Immature natural killer cell (primary cell): Measurements from ENCODE around the gene ZNF599. TPM values are rescaled to one million over a fixed set of nuclear protein-coding genes. Genes with fewer than 3 reads are reported as not detected.
"Not testable (repeated sequence)": the region's sequence is repeated elsewhere in the genome, so short reads cannot be mapped to it uniquely, and the experiment has no call there.

Source experiments
- DNase-seq, 3 donors: peaks; one replicate each; pipeline ENCODE4 v3.0.0; 2022; ENCODE audit warnings: mixed read lengths in 1 of 3
- H3K27ac Mint-ChIP-seq, 6 donors: one replicate each; pipeline ENCODE4 v1.8.0; 2020; ENCODE audit warnings: mixed read lengths in 6 of 6, mild to moderate bottlenecking in 5 of 6, inconsistent platforms in 4 of 6, moderate library complexity in 3 of 6
- H3K27me3 Mint-ChIP-seq, 3 donors: one replicate each; pipeline ENCODE4 v1.8.0; 2020 to 2021; ENCODE audit warnings: low read depth in 3 of 3, mild to moderate bottlenecking in 3 of 3, mixed read lengths in 3 of 3, moderate library complexity in 3 of 3, inconsistent platforms in 1 of 3
- H3K36me3 Mint-ChIP-seq, 3 donors: one replicate each; pipeline ENCODE4 v1.8.0; 2020; ENCODE audit warnings: mixed read lengths in 3 of 3, inconsistent platforms in 2 of 3, mild to moderate bottlenecking in 2 of 3
- H3K4me1 Mint-ChIP-seq, 2 donors: one replicate each; pipeline ENCODE4 v1.8.0; 2020; ENCODE audit warnings: inconsistent platforms in 2 of 2, mild to moderate bottlenecking in 2 of 2, mixed read lengths in 2 of 2, moderate library complexity in 1 of 2
- H3K4me3 Mint-ChIP-seq, 5 donors: one replicate each; pipeline ENCODE4 v1.8.0; 2020; ENCODE audit warnings: mild to moderate bottlenecking in 5 of 5, mixed read lengths in 5 of 5, inconsistent platforms in 3 of 5, moderate library complexity in 3 of 5
- H3K9me3 Mint-ChIP-seq, 6 donors: one replicate each; pipeline ENCODE4 v1.8.0; 2020; ENCODE audit warnings: mild to moderate bottlenecking in 6 of 6, mixed read lengths in 6 of 6, inconsistent platforms in 4 of 6, moderate library complexity in 3 of 6
- polyA plus RNA-seq, 3 donors: library from polyadenylated mRNA; unstranded; fragments of 300-500 nt; fragmentation: Illumina TruSeq; gene quantifications; one replicate each; pipeline ENCODE4 v1.2.3, GENCODE V29; 2021

The ZNF599 gene
- polyA plus RNA-seq, result 1 to 10 TPM; 4.0 to 8.9 (median 8.8) TPM

DNA sequence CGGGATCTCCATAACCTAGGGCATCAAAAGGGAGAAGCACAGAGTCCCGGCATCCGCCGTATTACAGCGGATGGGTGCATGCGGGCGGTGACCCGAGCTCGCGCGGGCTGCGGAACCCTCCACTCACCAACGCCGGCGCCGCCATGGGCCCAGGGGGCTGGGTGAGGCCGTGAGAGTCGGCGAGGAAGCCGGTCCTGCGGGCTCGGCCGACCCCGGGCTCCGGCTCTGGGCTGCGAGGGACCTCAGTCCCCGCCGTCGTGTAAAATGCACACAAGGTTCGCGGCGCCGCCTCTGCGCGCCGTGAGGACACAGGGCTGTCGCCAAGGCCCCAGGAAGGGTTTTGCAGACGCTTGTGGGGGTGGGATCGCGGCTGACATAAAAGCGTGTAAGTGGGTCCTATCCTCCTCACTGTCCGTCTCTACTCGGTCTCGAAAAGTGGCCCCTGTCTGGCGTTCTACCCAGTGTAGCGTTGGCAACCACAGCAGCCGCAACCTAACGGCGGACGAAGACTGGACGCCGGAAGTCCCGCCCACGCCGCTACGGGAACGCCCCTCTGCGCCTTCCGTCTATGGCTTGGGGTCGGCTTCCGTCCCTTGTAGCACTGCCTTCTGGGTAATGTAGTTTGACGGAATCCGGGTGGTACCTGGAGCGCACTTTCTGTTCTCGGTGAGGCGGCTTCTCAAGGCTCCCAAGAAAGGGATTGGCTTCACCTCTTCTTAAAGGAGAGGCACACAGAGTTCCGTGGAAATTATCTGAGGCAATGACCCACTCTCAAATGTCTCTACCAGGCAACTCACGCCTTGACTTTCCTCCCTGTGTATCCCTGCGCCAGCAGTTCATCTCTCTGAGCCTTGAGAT lies at the start of gene ZNF599:
Gene ZNF599, minus strand, starts transcription at position 519 of the 858 bp plus-strand sequence. Its CDS starts 374 bp downstream, at position 145.
- DNase-seq, result peak; percentile 88 to 89 (median 89)
- peaks cover 0 to 1% (median 0%) of the 10 kb centered on the region in 6 donors for H3K9me3 Mint-ChIP-seq
- H3K4me3 Mint-ChIP-seq, result peak within 1 kb of the TSS; percentile 95 to 97 (median 96)
- peaks cover 18 to 23% of the 10 kb centered on the region in 2 donors for H3K4me1 Mint-ChIP-seq
- H3K36me3 Mint-ChIP-seq, result peaks cover 0 to 13% (median 7%) of the 10 kb centered on the region in 3 donors
- H3K27ac Mint-ChIP-seq, result peak within 1 kb of the TSS; percentile 87 to 96 (median 94)
- peaks cover 1 to 9% (median 7%) of the 10 kb centered on the region in 3 donors for H3K27me3 Mint-ChIP-seq

DNA sequence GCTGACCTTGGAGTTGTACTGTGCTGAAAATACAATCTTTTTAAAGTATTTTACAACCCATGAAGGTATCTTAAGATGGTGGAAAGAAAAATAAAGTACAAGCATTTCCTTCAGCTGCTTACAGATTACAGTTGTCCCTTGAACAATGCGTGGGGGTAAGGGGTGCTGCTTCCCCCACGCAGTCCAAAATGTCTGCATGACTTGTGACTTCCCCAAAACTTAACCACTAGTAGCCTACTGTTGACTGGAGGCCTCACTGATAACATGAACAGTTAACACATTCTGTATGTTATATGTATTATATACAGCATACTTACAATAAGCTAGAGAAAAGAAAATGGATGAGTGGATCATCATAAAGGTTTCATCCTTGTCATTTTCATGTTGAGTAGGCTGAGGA lies 45.3 kb upstream of the ZNF599 start:
- Mint-ChIP-seq H3K36me3 (peaks cover 31 to 48% (median 36%) of the 10 kb centered on the region in 3 donors), H3K4me3 (no peak overlapping the region), H3K27ac (no peak overlapping the region), H3K9me3 (peaks cover 0 to 5% (median 0%) of the 10 kb centered on the region in 6 donors), H3K4me1 (no peaks in the 10 kb centered on the region), H3K27me3 (peaks cover 0 to 3% (median 1%) of the 10 kb centered on the region in 3 donors)
- DNase-seq, result no peak

DNA sequence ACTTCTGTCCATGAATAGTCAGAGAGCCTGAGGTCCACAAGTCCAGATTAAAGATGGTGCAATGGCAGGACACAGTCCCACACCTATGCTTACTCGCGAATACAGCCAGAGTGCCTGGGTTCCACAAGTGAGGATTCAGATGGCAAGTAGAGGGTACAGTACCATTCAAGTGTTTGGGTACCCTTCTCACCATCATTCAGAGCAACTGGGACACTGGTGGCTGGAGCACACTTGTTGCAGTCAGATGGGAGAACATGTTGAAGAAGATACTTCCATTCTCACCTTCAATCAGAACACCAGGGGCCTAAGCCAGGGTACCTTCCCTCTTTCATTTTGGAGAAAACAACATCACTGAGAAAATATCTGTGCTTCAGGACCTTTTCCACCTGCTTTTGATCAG lies 43.7 kb upstream of the ZNF599 start:
- Mint-ChIP-seq H3K27ac (no peak overlapping the region), H3K4me1 (no peaks in the 10 kb centered on the region), H3K4me3 (no peak overlapping the region), H3K36me3 (peaks cover 36 to 57% (median 40%) of the 10 kb centered on the region in 3 donors), H3K27me3 (peaks cover 0 to 3% (median 1%) of the 10 kb centered on the region in 3 donors), H3K9me3 (peaks cover 0 to 5% (median 0%) of the 10 kb centered on the region in 6 donors)
- DNase-seq, result no peak

DNA sequence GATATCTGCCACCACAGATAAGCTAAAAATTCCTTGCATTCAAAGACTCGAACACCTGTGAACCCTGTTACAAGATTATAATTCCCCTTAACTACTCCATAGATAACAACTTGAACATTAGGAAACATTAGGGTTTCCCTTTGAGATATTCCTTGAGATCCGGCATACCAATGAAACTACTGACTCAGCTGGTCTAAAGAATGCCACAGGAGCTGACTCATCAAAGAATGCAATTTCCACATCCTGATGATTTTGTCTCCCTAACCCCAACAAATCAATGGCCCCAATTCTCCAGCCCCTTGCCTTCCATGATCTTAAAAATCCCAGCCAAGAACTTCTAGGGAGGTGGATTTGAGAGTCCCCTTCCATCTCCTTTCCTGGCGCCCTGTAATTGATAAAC lies 35.6 kb upstream of the ZNF599 start:
- Mint-ChIP-seq H3K9me3 (peaks cover 0 to 3% (median 1%) of the 10 kb centered on the region in 6 donors), H3K27me3 (peaks cover 0 to 4% (median 0%) of the 10 kb centered on the region in 3 donors), H3K4me3 (no peak overlapping the region), H3K4me1 (no peaks in the 10 kb centered on the region), H3K27ac (no peak overlapping the region), H3K36me3 (peaks cover 15 to 38% (median 27%) of the 10 kb centered on the region in 3 donors)
- no peak for DNase-seq

- H3K27me3 Mint-ChIP-seq, result peaks cover 0 to 4% (median 2%) of the 10 kb centered on the region in 3 donors
- no peak overlapping the region for H3K4me3 Mint-ChIP-seq
- no peaks in the 10 kb centered on the region for H3K4me1 Mint-ChIP-seq
- peaks cover 0 to 3% (median 1%) of the 10 kb centered on the region in 6 donors for H3K9me3 Mint-ChIP-seq
- peaks cover 15 to 29% (median 18%) of the 10 kb centered on the region in 3 donors for H3K36me3 Mint-ChIP-seq
- no peak for DNase-seq
- H3K27ac Mint-ChIP-seq, result no peak overlapping the region
Observed at GRCh38 chr19:34806976-34807860, 34.2 kb upstream of the ZNF599 start.

- Mint-ChIP-seq H3K4me3 (no peak overlapping the region), H3K36me3 (peaks cover 14 to 22% (median 20%) of the 10 kb centered on the region in 3 donors), H3K27ac (no peak overlapping the region), H3K9me3 (peaks cover 0 to 3% (median 0%) of the 10 kb centered on the region in 6 donors), H3K4me1 (no peaks in the 10 kb centered on the region), H3K27me3 (peaks cover 2 to 4% (median 2%) of the 10 kb centered on the region in 3 donors)
- DNase-seq, result no peak
Observed at GRCh38 chr19:34804115-34804514, 31.1 kb upstream of the ZNF599 start.

DNA sequence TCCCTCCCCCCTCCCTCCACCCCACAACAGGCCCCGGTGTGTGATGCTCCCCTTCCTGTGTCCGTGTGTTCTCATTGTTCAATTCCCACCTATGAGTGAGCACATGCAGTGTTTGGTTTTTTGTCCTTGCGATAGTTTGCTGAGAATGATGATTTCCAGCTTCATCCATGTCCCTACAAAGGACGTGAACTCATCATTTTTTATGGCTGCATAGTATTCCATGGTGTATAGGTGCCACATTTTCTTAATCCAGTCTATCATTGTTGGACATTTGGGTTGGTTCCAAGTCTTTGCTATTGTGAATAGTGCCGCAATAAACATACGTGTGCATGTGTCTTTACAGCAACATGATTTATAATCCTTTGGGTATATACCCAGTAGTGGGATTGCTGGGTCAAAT lies 23.9 kb upstream of the ZNF599 start:
- H3K4me3 Mint-ChIP-seq, H3K4me1 Mint-ChIP-seq, H3K9me3 Mint-ChIP-seq, DNase-seq, H3K27me3 Mint-ChIP-seq, H3K36me3 Mint-ChIP-seq, H3K27ac Mint-ChIP-seq: not testable (repeated sequence)

DNA sequence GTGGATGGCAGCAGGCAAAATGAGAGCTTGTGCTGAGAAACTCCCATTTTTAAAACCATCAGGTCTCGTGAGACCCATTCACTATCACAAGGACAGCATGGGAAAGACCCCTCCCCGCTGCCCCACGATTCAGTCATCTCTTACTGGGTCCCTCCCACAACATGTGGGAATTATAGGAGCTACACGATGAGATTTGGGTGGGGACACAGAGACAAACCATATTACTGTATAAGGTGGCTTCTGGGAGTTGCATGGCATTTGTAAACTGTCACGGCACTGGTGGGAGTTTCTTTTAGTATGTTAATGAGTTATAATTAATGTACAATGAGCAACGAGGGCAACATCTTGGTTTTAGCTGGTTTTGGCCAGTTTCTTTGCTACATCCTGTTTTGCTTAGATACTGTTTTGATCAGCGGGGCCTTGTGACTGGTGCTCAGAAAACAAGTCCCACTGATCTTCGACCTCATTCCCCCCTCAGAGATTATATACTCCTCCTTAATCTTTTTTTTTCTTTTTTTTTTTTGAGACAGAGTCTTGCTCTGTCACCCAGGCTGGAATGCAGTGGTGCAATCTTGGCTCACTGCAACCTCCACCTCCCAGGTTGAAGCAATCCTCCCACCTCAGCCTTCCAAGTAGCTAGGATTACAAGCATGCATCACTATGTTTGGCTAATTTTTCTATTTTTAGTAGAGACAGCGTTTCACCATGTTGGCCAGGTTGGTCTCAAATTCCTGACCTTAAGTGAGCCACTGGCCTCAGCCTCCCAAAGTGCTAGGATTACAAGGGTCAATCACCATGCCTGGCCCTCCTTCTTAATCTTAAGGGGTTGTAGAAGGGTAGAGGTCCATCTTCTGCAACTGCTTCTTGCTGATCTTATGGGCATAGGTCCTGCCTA lies 21.3 kb upstream of the ZNF599 start:
- Mint-ChIP-seq H3K4me1 (peaks cover 0 to 7% of the 10 kb centered on the region in 2 donors), H3K27me3 (peaks cover 0 to 6% (median 0%) of the 10 kb centered on the region in 3 donors), H3K4me3 (no peak overlapping the region), H3K9me3 (peaks cover 0 to 8% (median 0%) of the 10 kb centered on the region in 6 donors), H3K27ac (peak overlapping the region in 4 of 6 donors; percentile 5 to 68 (median 14)), H3K36me3 (peaks cover 0 to 4% (median 0%) of the 10 kb centered on the region in 3 donors)
- DNase-seq, result no peak

DNA sequence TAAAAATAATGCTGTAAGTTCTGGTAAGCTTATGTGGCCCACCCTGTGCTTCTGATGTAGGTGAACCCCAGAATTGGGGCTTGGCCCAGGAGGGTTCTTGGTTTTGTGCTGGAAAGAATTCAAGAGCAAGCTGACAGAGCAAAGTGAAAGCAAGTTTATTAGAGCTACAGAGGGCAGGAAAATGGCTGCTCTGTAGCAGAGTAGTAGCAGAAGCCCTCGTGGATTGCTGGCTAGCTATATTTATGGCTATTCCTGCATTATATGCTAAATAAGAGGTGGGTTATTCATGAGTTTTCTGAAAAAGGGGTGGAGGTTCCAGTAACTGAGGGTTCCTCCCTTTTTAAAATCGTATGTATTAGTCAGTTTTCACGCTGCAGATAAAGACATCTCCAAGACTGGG lies 20.6 kb upstream of the ZNF599 start:
- Mint-ChIP-seq H3K27me3 (peaks cover 0 to 6% (median 0%) of the 10 kb centered on the region in 3 donors), H3K9me3 (peaks cover 0 to 4% (median 0%) of the 10 kb centered on the region in 6 donors), H3K4me1 (peaks cover 0 to 7% of the 10 kb centered on the region in 2 donors), H3K36me3 (peaks cover 0 to 4% (median 0%) of the 10 kb centered on the region in 3 donors), H3K27ac (peak overlapping the region in 3 of 6 donors; percentile 8 to 68 (median 26)), H3K4me3 (peak overlapping the region in 1 of 5 donors; percentile 29)
- no peak for DNase-seq

DNA sequence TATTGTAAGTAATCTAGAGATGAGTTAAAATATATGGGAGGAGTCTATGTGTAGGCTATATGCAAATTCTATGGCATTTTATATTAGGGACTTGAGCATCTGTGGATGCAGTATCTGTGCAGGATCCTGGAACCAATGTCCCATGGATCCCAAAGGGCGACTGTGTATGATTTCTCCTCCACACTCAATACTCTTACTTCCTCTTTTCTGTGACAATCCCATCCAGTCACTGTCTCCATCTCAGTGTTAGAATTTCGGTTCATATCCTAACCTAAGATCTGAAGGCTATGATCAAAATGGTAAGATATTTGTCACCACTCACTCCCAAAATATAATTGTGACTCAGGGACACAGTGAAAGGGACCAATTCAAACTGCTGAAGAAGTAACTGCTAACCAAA lies 15.1 kb upstream of the ZNF599 start:
- Mint-ChIP-seq H3K4me1 (no peaks in the 10 kb centered on the region), H3K4me3 (no peak overlapping the region), H3K36me3 (peaks cover 0 to 23% (median 10%) of the 10 kb centered on the region in 3 donors), H3K9me3 (no peaks in the 10 kb centered on the region), H3K27ac (no peak overlapping the region), H3K27me3 (peaks cover 0 to 7% (median 0%) of the 10 kb centered on the region in 3 donors)
- DNase-seq, result no peak

DNA sequence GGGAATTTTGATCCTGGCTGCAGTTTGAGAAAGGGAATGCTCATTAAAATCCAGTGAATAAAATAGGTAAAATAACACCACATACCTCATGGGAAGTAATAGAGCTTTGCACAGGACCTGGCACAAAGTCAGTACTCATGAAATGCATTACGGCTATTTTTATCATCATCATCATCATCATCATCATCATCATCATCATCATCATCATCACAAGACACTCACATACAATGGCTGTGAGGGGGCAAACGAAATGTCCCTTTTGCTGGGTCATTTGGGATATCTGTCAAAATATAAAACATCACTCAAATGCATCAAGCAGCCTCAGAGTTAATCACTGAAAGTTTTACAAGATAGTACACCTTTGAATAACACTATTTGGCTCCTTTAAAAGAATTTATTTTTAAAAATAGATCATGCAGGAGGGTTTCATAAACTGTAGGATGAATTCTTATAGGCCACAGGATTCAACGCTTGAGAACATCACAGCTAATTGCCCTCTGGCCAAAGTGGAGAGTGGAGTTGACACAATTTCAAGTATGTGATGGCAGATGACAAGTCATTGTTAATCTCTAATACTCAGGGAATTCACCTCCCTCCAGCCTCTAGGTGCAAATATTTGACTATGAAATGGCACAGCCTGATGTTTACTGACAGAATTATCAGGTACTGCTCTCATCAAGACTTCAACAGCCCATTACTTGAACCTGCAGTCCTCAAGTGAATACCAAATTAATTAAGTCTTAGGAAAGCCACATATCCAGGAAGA lies 14.2 kb upstream of the ZNF599 start:
- H3K4me3 Mint-ChIP-seq, result no peak overlapping the region
- H3K9me3 Mint-ChIP-seq, result no peaks in the 10 kb centered on the region
- no peak for DNase-seq
- peaks cover 0 to 7% (median 0%) of the 10 kb centered on the region in 3 donors for H3K27me3 Mint-ChIP-seq
- no peaks in the 10 kb centered on the region for H3K4me1 Mint-ChIP-seq
- H3K27ac Mint-ChIP-seq, result no peak overlapping the region
- H3K36me3 Mint-ChIP-seq, result peaks cover 0 to 23% (median 10%) of the 10 kb centered on the region in 3 donors

GRCh38 chr19:34786236-34786635 lies 13.2 kb upstream of the ZNF599 start:
- no peak for DNase-seq
- Mint-ChIP-seq H3K4me1 (no peaks in the 10 kb centered on the region), H3K27me3 (peaks cover 0 to 3% (median 0%) of the 10 kb centered on the region in 3 donors), H3K27ac (no peak overlapping the region), H3K36me3 (peaks cover 0 to 23% (median 10%) of the 10 kb centered on the region in 3 donors), H3K9me3 (peaks cover 0 to 2% (median 0%) of the 10 kb centered on the region in 6 donors), H3K4me3 (no peak overlapping the region)
